ENCODE measurements around the gene HS3ST5. TPM values are rescaled to one million over a fixed set of nuclear protein-coding genes. Genes with fewer than 3 reads are reported as not detected.

The HS3ST5 gene
- total RNA-seq, 1 experiment from 2014 or later: not detected

- Histone ChIP-seq H3K4me3 (replicated peaks in 1 of 2; ENCODE audit: low read depth in 1 of 2, low read length in 2 of 2) (no peak overlapping the region), H3K79me2 (ENCODE audit: insufficient read depth, low read length) (no peaks in the 10 kb centered on the region), H3K9me2 (ENCODE audit: insufficient read depth) (no peaks in the 10 kb centered on the region), H4K20me1 (ENCODE audit: insufficient read depth) (no peaks in the 10 kb centered on the region), H3K4me2 (ENCODE audit: low read length) (no peak overlapping the region), H3K4me1 (ENCODE audit: control insufficient read depth in 1 of 2, insufficient read depth in 2 of 2, low read length in 2 of 2) (no peaks in the 10 kb centered on the region), H2AFZ (ENCODE audit: low read depth, low read length, poor library complexity, severe bottlenecking) (no peak overlapping the region), H3K36me3 (ENCODE audit: control insufficient read depth in 1 of 2, insufficient read depth in 2 of 2, low read length in 2 of 2) (no peaks in the 10 kb centered on the region), H3K27me3 (ENCODE audit: insufficient read depth, low read length) (peaks cover 28% of the 10 kb centered on the region), H3K9me3 (ENCODE audit: control insufficient read depth in 1 of 2, insufficient read depth in 1 of 2, low read depth in 1 of 2, low read length in 2 of 2) (no peaks in the 10 kb centered on the region), H3K27ac (ENCODE audit: low read depth, low read length) (no peak overlapping the region), H3K9ac (ENCODE audit: low read length) (no peak overlapping the region)
- TF ChIP-seq REST (IDR thresholded peaks at IDR 0.05; ENCODE audit: low read depth) (no peak), YY1 (IDR thresholded peaks at IDR 0.05; ENCODE audit: extremely low read depth, insufficient replicate concordance, low read depth, low read length) (no peak), EGR1 (IDR thresholded peaks at IDR 0.05; ENCODE audit: low read depth) (no peak), ZNF274 (IDR thresholded peaks at IDR 0.05; ENCODE audit: low read depth, low read length) (no peak), ZFX (IDR thresholded peaks at IDR 0.05) (no peak), CEBPB (IDR thresholded peaks at IDR 0.05; ENCODE audit: low read depth) (no peak), SP1 (IDR thresholded peaks at IDR 0.05; ENCODE audit: low read depth) (no peak), FOSL1 (IDR thresholded peaks at IDR 0.05; ENCODE audit: low read depth) (no peak), POLR2AphosphoS5 (IDR thresholded peaks at IDR 0.05; ENCODE audit: low read depth, low read length) (no peak), ELF1 (IDR thresholded peaks at IDR 0.05; ENCODE audit: borderline replicate concordance, low read depth) (no peak), TCF7L2 (IDR thresholded peaks at IDR 0.05; ENCODE audit: borderline replicate concordance, extremely low read depth, insufficient read depth, insufficient read length) (no peak), EZH2phosphoT487 (IDR thresholded peaks at IDR 0.05; ENCODE audit: borderline replicate concordance) (no peak), POLR2A (IDR thresholded peaks at IDR 0.05; ENCODE audit: borderline replicate concordance, extremely low read depth, insufficient read depth, insufficient read length) (no peak), ATF3 (IDR thresholded peaks at IDR 0.05) (no peak), CTCF (IDR thresholded peaks at IDR 0.05 in 2 of 3, conservative IDR thresholded peaks at IDR 0.05 in 1 of 3; ENCODE audit: borderline replicate concordance in 1 of 3, insufficient read depth in 1 of 3, low read depth in 2 of 3, low read length in 2 of 3) (no peak), RAD21 (IDR thresholded peaks at IDR 0.05; ENCODE audit: low read depth) (no peak), SIN3A (IDR thresholded peaks at IDR 0.05; ENCODE audit: low read depth) (no peak), MAX (IDR thresholded peaks at IDR 0.05) (no peak), EZH2 (IDR thresholded peaks at IDR 0.05) (no peak)
- POLR2A ChIA-PET: no interaction called here
- DNase-seq (ENCODE audit: low read depth, low spot score): no peak
- RAD21 ChIA-PET (ENCODE audit: low non-redundant PET in 1 of 2, low total read pairs in 2 of 2, uncharacterized antibody in 2 of 2, unreplicated experiment in 2 of 2): no interaction called here
- intact Hi-C loops (cut with micrococcal nuclease): no loop called here
- no peak for ATAC-seq
- CTCF ChIA-PET: interaction anchor here (1.4 kb wide), 1 partner anchor 13 kb away, joined by 5 read pairs; no protein-coding TSS in a partner anchor
- no TSS peak for BruUV-seq (replicated peaks)
Measured at GRCh38 chr6:114290864-114291263, 52.0 kb downstream of the HS3ST5 start.

All from HCT116 (cell line).